Activated CD4-positive, alpha-beta T cell treated with anti-CD3 and anti-CD28 coated beads, Interleukin-2, amount 50 U/mL, for 1 hour (primary cell): ENCODE data around the gene ITPR2.
"Not testable (repeated sequence)": the region's sequence is repeated elsewhere in the genome, so short reads cannot be mapped to it uniquely, and the experiment has no call there.

Source experiments
- DNase-seq: peaks from one replicate; pipeline ENCODE4 v3.0.0-alpha.2; 2020

The ITPR2 gene

DNA sequence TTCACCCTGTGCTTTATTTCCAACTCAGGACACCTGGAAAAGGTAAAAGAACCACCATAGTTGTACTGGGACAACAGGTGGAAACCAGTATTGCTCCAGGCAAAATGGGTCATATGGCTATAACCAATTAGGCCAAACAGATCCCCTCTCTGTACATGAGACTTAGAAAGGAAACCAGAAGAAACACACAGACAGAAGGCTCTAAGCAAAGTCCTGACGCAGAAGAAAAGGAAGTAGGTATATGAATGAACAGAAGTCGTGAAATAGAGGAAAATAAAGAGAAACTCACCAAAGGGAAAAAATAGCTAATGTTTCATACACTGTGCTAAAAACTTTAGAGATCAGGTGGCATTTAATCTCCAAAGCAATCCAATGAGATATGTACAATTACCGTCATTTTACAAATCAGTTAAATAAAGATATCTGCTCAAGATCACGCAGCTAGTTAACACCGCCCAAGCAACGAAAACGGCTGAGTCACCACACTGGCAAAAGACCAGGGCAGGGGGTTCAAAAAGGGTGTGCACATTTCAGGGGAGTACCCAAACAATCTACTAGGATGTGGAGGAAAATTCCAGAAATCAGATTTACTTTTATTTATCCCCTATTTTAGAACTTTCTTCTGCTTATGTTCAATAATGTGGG is 82.3 kb downstream of the ITPR2 start:
- DNase-seq: no peak

DNA sequence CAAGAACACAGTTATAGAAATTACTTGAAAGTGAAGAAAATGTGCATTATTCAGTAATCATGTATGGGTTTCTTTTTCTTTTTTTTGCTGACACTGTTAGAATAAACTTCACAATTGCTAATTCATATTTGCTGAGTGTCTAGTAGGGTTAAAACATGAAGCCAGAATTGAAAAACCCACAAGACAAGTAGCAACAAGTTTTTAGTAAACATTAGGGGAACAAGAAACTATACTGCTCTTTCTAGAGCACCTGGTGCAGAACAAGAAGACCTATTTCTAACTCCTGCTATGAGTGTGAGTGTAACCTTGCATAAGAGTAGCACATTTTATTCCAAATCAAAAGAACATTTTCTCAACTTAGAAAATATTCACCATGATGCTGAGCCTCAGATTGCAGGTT is 83.2 kb downstream of the ITPR2 start:
- DNase-seq: no peak

DNA sequence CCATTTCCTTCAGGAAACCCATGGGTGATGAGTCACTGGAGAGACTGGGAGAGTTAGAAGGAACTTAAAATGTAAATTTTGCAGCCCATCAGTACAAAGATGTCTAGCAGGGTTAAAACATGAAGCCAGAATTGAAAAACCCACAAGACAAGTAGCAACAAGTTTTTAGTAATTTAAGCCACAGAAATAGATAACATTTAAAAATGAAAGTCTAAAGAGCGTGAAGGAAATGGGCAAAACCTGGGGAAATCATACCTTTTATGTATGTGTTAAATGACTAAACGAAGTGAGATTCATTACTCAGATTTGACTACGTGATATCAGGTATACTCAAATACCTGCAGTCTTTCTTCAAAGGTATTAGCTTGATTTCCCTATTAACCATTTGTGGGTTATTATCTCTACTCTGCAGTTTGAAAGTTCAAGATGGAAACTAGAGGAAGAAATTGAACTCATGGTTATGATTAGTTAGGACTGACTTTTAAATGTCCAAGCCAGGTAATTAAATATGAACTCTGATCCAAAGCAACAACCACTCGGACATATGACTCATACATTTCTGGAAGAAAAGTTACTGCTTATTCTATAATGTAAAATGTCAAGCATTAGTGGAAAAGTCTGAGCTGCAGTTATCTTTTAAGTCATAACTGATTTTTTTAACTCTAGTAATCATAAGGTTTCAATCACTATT is 84.1 kb downstream of the ITPR2 start:
- DNase-seq: no peak

DNA sequence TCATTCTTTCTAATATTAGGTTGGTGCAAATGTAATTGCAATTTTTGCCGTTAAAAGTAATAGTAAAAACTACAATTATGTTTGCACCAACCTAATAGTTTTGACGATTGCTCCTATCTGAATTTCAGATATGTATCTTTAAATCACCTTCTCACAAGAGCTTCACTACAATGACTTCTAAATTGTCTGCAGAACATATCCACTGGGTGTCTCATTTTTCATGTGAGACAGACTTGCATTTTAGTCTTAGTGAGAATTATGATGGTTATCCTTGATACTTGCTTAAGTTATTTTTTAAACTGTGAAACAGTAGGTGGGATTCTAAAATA is 84.6 kb downstream of the ITPR2 start:
- DNase-seq: no peak

DNA sequence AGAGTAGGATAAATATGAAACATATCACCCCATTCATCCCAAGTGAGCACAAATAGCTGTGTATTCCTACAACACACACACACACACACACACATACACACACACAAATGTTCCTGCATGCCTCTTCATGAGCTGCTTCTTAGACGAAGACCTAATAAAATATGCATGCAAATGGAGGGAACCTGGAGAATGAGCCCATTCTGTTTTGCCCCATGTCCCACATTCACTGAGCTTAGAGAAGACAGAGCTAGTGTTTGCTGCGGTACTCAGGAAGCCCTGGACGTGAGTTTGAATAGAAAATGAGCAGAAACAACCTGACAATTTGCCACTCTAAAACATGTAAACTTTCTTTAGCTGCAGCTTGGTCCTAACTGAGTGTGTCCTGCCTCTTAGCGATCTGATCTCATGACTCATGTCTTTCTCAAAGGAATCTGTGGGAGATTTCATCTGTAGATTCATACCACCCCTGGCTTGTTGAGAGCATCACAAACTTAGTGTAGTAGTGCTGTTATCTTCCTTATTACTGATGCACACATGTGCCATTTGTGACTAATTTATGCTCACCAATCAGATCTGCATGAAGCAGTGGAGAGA is 86.8 kb downstream of the ITPR2 start:
- no peak for DNase-seq

DNA sequence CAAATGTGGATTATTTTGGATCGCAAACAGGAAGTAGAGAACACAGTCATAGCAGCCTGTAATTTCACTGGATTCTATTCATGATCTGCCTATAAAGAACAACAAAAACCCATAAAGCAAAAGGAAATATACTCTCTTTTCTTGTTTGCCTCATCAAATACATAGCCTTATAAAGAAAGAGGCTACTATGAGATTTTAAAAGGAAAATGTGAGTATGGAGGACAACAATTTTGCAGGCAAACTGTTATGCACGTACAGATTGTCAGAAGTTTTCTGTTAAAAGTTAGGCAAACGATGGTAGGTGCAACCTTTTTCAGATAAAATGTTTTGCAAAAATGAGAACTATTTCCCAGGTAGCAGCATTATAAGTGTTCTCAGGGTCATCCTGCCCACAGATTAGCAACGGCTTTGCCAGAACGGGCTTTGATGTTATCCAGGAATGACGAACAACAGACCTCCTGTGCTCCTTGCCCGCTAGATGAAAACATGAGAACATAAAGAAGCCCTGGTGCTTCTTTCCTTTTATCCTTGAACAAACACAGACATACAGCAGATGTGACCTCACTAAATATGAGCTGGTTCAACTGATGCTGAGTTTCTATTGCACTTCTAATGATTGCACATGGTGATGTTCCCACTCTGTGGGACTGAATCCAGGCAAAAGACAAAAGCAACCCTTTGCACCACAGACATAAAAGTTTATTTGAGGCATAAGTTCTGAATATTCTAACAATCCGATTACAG is 88.1 kb downstream of the ITPR2 start:
- no peak for DNase-seq

DNA sequence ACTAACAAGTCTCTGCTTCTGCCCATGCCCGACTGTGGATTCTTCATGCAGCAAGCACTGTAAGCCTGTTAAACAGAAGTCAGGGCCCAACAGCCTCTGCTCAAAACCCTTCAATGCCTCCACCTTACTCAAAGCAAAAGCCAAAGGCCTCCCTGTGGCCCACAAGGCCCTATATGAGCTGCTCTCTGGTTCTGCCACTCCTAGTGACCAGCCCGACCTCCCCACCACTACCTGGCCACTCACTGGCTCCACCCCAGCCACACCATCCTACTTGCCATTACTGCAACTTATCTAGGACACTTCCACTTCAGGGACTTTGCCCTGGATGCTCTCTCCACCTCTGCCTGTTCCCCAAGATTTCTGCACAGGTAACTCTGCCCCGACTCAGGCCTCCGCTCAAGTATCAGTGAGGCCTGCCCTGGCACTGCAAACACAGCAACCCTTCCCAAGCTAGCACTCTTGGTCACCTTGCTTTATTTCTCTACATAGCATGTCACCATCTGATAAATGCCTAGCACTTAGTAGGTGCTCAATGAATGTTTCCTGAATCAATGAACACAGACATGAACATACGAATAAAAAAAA is 88.9 kb downstream of the ITPR2 start:
- no peak for DNase-seq

DNA sequence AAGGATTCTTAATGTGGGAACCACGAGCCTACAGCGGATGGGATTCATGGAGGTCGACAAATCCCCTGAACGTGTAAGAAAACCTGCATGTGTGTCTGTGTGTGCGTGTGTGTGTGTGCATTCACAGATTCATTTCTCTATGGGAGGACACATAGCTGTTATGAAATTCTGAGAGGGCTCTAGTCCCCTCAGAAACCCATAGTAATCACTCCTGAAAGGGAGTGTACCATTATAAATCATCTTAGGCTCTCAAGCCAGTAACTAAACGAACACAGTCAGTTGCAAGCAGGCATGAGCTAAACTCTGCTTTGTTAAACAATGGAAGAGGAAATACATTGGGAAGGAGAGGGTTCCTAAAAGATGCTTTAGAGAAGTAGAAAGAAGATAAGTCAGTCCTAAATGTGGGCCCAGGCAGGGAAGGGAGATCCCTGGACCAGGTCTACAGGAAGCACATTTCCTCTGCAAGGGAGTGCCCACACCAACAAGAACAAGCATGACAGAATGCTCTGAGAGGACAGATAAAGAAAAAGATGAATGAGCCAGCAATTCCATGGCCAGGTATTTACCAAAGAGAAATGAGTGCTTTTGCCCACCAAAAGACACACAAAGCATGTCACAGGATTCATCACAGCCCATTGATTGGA is 91.3 kb downstream of the ITPR2 start:
- DNase-seq: no peak

DNA sequence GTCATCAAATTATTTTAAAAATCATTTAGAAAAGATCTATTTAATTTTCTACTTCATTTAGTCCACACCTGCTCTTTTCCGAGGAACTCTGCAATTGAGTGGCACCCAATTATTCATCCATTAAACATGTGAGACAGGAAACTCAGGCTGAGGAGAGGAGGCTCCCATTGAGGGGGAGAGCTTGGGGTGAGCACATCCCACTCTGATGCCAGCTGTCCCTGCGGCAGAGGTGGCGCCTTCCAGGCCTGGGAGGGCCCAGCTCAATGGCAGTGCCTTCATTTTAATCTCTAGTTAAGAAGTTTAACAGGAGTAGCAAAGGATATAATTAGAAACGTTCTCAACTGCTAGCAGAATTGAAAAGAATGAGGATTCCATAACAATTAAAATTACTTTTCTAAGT is 92.0 kb downstream of the ITPR2 start:
- no peak for DNase-seq

DNA sequence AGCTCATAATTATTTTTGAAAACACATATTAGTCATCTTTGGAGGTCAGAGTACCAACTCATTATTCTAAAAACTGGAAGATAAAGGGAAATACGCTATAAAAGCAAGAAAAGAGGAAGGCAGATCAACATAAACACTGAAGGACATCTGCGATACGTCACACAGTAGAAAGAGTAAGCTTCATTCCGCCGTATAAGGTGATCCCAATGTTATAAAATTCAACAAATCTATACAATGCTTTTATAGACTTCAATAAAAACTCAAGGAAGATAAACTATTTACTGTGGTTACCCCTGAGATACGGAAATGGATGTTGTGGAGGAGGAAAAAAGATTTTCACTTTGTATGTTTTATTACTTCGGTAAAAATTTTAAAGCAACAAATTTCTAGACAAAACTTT is 92.6 kb downstream of the ITPR2 start:
- no peak for DNase-seq

DNA sequence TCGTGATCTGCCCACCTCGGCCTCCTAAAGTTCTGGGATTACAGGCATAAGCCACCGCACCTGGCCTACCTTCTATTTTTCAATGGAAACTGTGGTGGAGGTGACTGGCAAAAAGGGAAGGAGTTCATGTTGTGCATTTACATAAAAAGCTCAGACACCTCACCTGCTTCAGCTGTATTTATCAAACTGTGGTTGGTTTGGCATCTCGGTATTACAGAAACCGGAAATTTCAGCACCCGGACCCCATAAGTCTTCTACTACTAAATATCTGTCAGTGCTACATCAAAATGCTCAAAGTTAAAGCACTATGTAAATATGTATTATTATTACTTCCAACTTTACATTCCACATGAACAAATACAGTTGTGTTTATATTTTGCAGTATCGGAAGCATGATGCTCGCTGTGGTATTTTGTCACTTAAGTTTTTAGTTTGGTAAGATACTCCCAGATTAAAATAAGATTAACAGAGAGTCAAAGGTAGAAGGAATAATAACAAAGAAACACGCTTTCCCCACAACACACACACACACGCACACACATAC is 95.4 kb downstream of the ITPR2 start:
- no peak for DNase-seq

DNA sequence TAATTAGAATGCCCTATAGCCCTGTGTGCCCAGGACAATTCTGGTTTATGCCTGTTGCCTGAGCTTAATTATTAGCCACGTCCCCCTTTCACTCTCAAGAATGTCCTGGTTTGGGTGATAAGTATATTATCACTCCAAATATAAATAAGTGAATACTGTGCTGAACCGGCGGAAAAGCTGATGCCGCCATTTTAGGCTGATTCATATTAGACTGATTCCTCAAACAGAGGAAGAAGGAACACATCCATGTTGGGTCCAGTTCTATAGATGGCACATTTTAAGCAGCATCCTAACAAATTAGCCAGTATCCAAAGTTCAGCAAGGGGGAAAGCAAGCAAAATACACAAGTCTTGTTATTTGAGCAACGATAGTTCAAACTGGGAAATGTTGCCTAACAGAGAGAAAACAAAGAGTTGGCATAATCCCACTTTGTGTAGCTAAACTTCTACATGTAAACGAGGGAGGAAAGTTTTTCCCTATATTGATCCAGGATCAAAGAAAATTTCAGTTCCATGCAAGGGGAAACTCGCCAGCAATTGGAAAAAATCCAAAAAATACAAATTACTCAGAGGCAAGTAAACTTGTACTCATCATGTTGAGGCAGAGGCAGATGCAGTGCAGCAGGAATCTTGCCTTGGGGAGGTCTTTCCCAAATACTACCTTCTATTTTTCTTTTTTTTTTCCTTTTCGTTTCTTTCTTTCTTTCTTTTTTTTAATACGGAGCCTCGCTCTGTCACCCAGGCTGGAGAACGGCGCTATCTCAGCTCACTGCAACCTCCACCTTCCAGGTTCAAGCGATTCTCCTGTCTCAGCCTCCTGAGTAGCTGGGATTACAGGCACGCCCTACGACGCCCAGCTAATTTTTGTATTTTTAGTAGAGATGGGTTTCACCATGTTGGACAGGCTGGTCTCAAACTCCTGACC is 96.2 kb downstream of the ITPR2 start:
- no peak for DNase-seq

DNA sequence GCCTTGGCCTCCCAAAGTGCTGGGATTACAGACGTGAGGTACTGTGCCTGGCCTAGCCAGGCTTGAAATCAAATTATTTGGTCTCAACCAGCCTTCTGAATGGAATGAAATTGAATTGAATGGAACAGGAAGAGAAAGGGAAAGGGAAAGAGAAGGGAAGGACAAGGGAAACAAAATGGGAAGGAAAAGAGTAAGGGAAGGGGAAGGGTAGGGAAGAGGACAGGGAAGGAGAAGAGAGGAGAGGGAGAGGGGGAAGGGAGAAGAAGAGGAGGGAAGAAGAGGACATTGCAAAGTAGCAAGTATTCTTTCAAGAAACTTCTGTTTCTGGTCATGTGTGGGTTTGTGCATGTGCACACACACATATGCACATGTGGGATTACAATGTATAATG is 97.8 kb downstream of the ITPR2 start:
- no peak for DNase-seq

DNA sequence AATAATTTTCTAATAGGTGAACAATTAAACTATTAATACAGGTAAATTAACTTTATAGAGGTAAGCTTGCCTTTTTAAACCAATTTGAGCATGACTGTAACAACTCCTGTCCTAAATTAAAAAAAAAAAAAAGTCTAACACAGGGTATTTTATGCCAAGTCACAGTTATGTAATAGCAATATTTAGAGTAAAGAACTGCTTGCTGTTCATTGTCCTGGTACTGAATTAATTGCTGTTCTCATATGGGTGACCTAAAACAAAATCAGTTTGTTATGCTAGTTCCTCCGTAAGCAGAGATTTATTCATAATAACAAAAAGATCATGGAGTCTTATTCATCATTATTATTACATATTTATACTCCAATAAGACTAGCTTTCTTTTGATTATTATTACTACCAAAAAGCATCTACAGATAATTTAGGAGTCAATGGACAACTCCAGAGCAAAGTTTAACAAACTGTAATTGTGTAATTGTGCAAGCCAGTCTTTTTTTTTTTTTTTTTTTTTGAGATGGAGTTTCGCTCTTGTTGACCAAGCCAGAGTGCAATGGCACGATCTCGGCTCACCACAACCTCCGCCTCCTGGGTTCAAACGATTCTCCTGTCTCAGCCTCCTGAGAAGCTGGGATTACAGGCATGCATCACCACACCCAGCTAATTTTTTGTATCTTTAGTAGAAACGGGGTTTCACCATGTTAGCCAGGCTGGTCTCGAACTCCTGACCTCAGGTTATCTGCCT is 98.3 kb downstream of the ITPR2 start:
- DNase-seq: no peak

DNA sequence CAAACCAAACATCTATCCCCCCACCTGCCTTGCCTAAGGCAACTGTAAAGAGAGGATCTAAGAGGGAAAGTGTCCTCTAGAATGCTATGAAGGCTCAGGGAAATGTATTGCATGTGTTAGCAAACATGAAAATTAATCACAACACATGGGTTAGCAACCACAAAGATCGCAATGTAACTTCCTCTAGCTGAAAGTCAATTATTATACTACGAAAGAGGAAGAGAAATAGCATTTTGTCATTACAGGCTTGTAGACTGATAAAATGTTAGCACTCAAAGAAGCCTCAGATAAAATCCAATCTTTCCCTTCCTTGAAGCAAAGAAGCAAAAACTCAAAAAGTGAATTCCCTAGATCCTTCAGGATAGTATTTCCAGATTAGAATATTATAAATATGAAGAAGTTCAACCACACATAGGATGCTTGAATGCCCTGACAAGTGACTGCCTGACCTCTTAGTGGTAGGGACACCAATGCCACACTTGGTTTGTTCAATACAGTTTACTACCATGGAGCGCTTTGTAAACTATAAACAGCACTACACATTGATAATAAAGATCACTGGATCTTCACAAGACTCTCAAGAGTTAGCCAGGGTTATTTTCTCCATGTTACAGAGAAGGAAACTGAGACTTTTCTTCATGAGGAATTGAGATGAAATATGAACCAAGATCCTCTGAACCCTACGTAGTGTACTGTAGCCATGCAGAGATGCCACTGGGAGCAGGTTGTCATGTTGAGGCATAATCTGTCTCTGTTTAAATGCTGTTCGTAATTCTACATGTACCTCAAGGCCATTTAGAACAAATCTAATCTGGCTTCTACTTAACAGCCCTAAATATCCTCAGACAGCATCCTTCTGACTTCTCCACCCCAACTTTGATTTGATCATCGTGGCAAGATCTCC is 100.7 kb downstream of the ITPR2 start:
- DNase-seq: no peak

DNA sequence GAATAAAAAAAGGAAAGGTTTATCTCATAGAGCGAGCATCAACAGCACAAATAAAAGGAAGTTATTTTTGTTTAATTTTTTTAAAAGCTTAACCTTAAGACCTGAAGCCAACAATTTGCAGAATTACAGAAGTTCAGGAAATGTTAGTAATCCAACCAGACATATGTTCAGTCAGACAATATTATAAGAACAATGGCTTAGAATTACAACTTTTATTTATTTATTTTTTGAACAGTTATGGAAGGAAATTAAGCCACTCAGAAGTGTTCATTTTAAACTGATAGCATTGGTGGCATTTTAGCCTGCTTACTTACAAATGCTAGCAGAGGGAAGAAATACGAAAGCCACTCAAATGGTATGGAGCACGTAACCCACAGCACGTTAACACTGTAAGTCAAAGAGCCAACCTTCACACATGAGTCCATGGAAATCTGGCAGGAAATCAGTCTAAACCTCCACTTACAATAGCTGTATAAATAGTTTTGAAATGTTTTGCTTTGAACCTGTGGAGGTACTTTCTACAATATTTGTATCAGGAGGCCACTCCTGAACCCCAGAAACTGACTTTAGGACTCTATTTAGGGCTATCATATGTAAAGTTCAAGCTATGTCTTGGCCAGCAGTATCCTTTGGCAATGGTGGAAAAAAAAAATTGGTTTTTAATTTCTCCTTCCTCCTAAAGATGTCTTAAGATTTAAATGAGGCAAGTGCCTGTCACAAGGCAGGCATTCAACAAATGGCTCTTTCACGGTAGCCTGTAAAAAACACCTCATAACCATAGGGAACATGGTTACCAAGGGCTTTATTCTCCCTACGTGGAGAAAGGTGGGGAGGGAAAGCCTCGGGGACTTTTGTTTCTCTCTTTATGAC is 102.3 kb downstream of the ITPR2 start:
- no peak for DNase-seq

DNA sequence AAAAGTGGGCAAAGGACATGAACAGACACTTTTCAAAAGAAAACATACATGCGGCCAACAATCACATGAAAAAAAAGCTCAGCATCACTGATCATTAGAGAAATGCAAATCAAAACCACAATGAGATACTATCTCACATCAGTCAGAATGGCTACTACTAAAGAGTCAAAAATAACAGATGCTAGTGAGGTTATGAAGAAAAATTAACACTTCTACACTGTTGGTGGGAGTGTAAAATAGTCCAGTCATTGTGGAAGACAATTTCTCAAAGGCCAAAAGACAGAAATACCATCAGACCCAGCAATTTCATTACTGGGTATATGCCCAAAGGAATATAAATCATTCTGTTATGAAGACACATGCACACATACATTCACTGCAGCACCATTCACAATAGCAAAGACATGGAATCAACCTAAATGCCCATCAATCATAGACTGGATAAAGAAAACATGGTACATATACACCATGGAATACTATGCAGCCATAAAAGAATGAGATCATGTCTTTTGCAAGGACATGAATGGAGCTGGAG is 103.8 kb downstream of the ITPR2 start:
- not testable (repeated sequence) for DNase-seq
